NCI-H1105 treated with DMSO at 0.1 percent for 48 hours (cell line): ENCODE data around the gene KLHDC10.
A peak's percentile ranks its signal among the peaks of the same experiment; 100 is the strongest.
"Not testable (repeated sequence)": the region's sequence is repeated elsewhere in the genome, so short reads cannot be mapped to it uniquely, and the experiment has no call there.

Source experiments
- DNase-seq: peaks from one replicate; lab custom pipeline; 2025; lab: John Stamatoyannopoulos, UW

Gene KLHDC10

GRCh38 chr7:130118294-130118693 is 48.0 kb downstream of the KLHDC10 start:
- no peak for DNase-seq

- no peak for DNase-seq
Measured at GRCh38 chr7:130118801-130119200, 48.5 kb downstream of the KLHDC10 start.

GRCh38 chr7:130123501-130123900 is 53.2 kb downstream of the KLHDC10 start:
- DNase-seq: no peak

- no peak for DNase-seq
Measured at GRCh38 chr7:130124711-130125110, 54.4 kb downstream of the KLHDC10 start.

GRCh38 chr7:130126840-130127239 is 56.5 kb downstream of the KLHDC10 start:
- DNase-seq: not testable (repeated sequence)

- DNase-seq: no peak
Measured at GRCh38 chr7:130127404-130127803, 57.1 kb downstream of the KLHDC10 start.

GRCh38 chr7:130127821-130128317 is 57.5 kb downstream of the KLHDC10 start:
- no peak for DNase-seq

GRCh38 chr7:130129011-130129411 is 58.7 kb downstream of the KLHDC10 start:
- no peak for DNase-seq

- DNase-seq: no peak
Measured at GRCh38 chr7:130131191-130131834, 61.0 kb downstream of the KLHDC10 start.

- DNase-seq: no peak
Measured at GRCh38 chr7:130131964-130132875, 61.9 kb downstream of the KLHDC10 start.

GRCh38 chr7:130133029-130133782 is 62.9 kb downstream of the KLHDC10 start:
- no peak for DNase-seq

GRCh38 chr7:130134106-130134636 is 63.8 kb downstream of the KLHDC10 start:
- DNase-seq: peak; percentile 52

- DNase-seq: no peak
Measured at GRCh38 chr7:130134726-130135125, 64.4 kb downstream of the KLHDC10 start.

- DNase-seq: no peak
Measured at GRCh38 chr7:130135208-130136205, 65.2 kb downstream of the KLHDC10 start.

- no peak for DNase-seq
Measured at GRCh38 chr7:130136579-130137167, 66.3 kb downstream of the KLHDC10 start.

- DNase-seq: no peak
Measured at GRCh38 chr7:130137207-130137606, 66.9 kb downstream of the KLHDC10 start.

GRCh38 chr7:130139193-130139960 is 69.0 kb downstream of the KLHDC10 start:
- DNase-seq: no peak

- DNase-seq: no peak
Measured at GRCh38 chr7:130140551-130141160, 70.3 kb downstream of the KLHDC10 start.
